Measurements from ENCODE around the gene PTCH2. TPM values are rescaled to one million over a fixed set of nuclear protein-coding genes. Genes with fewer than 3 reads are reported as not detected.
"Not testable (repeated sequence)": the region's sequence is repeated elsewhere in the genome, so short reads cannot be mapped to it uniquely, and the experiment has no call there.

Gene PTCH2
- total RNA-seq, 4 donors from 2014 or later: 0.09 to 0.19 TPM; not detected in 2

DNA sequence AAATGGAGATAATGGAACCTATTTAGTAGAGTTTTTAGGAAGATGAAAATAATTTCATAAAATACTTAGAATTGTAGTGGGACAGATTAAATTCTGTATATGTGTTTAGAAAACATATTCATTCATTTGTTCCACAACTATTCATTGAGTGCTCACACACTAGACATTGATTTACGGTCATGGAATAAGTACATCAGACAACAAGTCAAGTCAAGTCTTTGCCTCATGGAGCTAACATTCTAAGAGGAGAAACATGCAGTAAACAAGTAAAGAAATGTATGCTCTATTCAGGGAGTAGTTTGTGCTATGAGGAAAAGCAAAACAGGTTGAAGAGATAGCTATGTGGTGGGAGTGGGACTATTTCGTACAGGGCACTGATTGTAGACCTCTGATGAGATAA lies 25.7 kb downstream of the PTCH2 start:
- intact Hi-C loops (cut with DNase I): no loop called here
- TF ChIP-seq, protein P1, sequence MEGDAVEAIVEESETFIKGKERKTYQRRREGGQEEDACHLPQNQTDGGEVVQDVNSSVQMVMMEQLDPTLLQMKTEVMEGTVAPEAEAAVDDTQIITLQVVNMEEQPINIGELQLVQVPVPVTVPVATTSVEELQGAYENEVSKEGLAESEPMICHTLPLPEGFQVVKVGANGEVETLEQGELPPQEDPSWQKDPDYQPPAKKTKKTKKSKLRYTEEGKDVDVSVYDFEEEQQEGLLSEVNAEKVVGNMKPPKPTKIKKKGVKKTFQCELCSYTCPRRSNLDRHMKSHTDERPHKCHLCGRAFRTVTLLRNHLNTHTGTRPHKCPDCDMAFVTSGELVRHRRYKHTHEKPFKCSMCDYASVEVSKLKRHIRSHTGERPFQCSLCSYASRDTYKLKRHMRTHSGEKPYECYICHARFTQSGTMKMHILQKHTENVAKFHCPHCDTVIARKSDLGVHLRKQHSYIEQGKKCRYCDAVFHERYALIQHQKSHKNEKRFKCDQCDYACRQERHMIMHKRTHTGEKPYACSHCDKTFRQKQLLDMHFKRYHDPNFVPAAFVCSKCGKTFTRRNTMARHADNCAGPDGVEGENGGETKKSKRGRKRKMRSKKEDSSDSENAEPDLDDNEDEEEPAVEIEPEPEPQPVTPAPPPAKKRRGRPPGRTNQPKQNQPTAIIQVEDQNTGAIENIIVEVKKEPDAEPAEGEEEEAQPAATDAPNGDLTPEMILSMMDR (IDR thresholded peaks at IDR 0.05): no peak
- TF ChIP-seq POLR2A (IDR thresholded peaks at IDR 0.05): no peak
- Histone ChIP-seq H3K9me3 (no peaks in the 10 kb centered on the region), H3K36me3 (peaks cover 0 to 7% (median 0%) of the 10 kb centered on the region in 3 donors), H3K4me3 (no peak overlapping the region), H3K27ac (peak overlapping the region in 1 of 4 donors; percentile 34), H3K4me1 (peaks cover 23 to 79% (median 34%) of the 10 kb centered on the region in 3 donors), H3K27me3 (no peaks in the 10 kb centered on the region)
- no peak for DNase-seq
- 36 to 63% methylated on average over 2 of the region's 2 CpGs for WGBS, 2 donors

GRCh38 chr1:44815926-44816325 lies 27.1 kb downstream of the PTCH2 start:
- intact Hi-C loops (cut with DNase I); H3K27me3 ChIP-seq; H3K9me3 ChIP-seq; H3K36me3 ChIP-seq; DNase-seq; H3K4me3 ChIP-seq: not testable (repeated sequence)
- H3K27ac ChIP-seq: peak overlapping the region in 3 of 4 donors; percentile 77 to 90 (median 88)
- 92 to 98% methylated on average over 7 to 9 of the region's 9 CpGs for WGBS, 2 donors
- H3K4me1 ChIP-seq: peaks cover 24 to 88% (median 38%) of the 10 kb centered on the region in 3 donors

GRCh38 chr1:44812822-44813543 lies 30.1 kb downstream of the PTCH2 start:
- H3K36me3 ChIP-seq: peaks cover 0 to 7% (median 0%) of the 10 kb centered on the region in 3 donors
- H3K4me3 ChIP-seq: peak overlapping the region; percentile 28 to 69 (median 52)
- intact Hi-C loops (cut with DNase I): no loop called here
- no peak for TF ChIP-seq POLR2A (IDR thresholded peaks at IDR 0.05)
- TF ChIP-seq, protein P1 (IDR thresholded peaks at IDR 0.05): no peak
- H3K4me1 ChIP-seq: peaks cover 42 to 88% (median 55%) of the 10 kb centered on the region in 3 donors
- WGBS, 2 donors: 68 to 80% methylated on average over 11 to 20 of the region's 48 CpGs
- DNase-seq: no peak
- H3K27me3 ChIP-seq: no peaks in the 10 kb centered on the region
- H3K9me3 ChIP-seq: no peaks in the 10 kb centered on the region
- peak overlapping the region; percentile 77 to 93 (median 89) for H3K27ac ChIP-seq

- no peaks in the 10 kb centered on the region for H3K27me3 ChIP-seq
- intact Hi-C loops (cut with DNase I): no loop called here
- H3K27ac ChIP-seq: peak overlapping the region; percentile 6 to 98 (median 70)
- no peak for TF ChIP-seq POLR2A (IDR thresholded peaks at IDR 0.05)
- TF ChIP-seq, protein P1 (IDR thresholded peaks at IDR 0.05): no peak
- WGBS, 2 donors: 75 to 84% methylated on average over 8 of the region's 8 CpGs
- DNase-seq: no peak
- peaks cover 59 to 95% (median 72%) of the 10 kb centered on the region in 3 donors for H3K4me1 ChIP-seq
- H3K36me3 ChIP-seq: peaks cover 0 to 12% (median 3%) of the 10 kb centered on the region in 3 donors
- no peaks in the 10 kb centered on the region for H3K9me3 ChIP-seq
- H3K4me3 ChIP-seq: no peak overlapping the region
Measured at GRCh38 chr1:44811234-44811633, 31.8 kb downstream of the PTCH2 start.

GRCh38 chr1:44810762-44811105 lies 32.3 kb downstream of the PTCH2 start:
- H3K9me3 ChIP-seq, DNase-seq: not testable (repeated sequence)

GRCh38 chr1:44810101-44810761 lies 32.8 kb downstream of the PTCH2 start:
- no peaks in the 10 kb centered on the region for H3K27me3 ChIP-seq
- peak overlapping the region in 1 of 4 donors; percentile 55 for H3K4me3 ChIP-seq
- no peaks in the 10 kb centered on the region for H3K9me3 ChIP-seq
- 26 to 32% methylated on average over 5 to 6 of the region's 12 CpGs for WGBS, 2 donors
- no peak for TF ChIP-seq POLR2A (IDR thresholded peaks at IDR 0.05)
- TF ChIP-seq, protein P1 (IDR thresholded peaks at IDR 0.05): no peak
- DNase-seq: no peak
- intact Hi-C loops (cut with DNase I): no loop called here
- H3K27ac ChIP-seq: peak overlapping the region; percentile 94 to 99 (median 96)
- peaks cover 8 to 22% (median 12%) of the 10 kb centered on the region in 3 donors for H3K36me3 ChIP-seq
- H3K4me1 ChIP-seq: peaks cover 63 to 98% (median 68%) of the 10 kb centered on the region in 3 donors

More at GRCh38 chr1:44810762-44811105, 32.3 kb downstream of the PTCH2 start:
- peaks cover 4 to 17% (median 8%) of the 10 kb centered on the region in 3 donors for H3K36me3 ChIP-seq
- H3K4me3 ChIP-seq; H3K27me3 ChIP-seq; intact Hi-C loops (cut with DNase I): not testable (repeated sequence)
- 81 to 93% methylated on average over 4 of the region's 4 CpGs for WGBS, 2 donors
- peak overlapping the region; percentile 94 to 99 (median 96) for H3K27ac ChIP-seq
- peaks cover 63 to 98% (median 73%) of the 10 kb centered on the region in 3 donors for H3K4me1 ChIP-seq
